GM18505 (cell line): ENCODE measurements around the gene MAPKAPK2.

Source experiments
- ATAC-seq: cut with Tn5 transposase; IDR thresholded peaks from one replicate; pipeline ENCODE4 v1.9.1; 2021; ENCODE audit not compliant: unreplicated experiment
- POLR2A ChIP-seq: IDR thresholded peaks from 4 replicates; pipeline ENCODE4 v1.6.1; 2011; ENCODE audit warnings: borderline replicate concordance; ENCODE audit not compliant: insufficient read depth, insufficient read length; ENCODE audit errors: extremely low read depth

MAPKAPK2 gene

GRCh38 chr1:206664740-206665139 lies 20.0 kb upstream of the MAPKAPK2 start:
- no peak for ATAC-seq
- TF ChIP-seq POLR2A = no peak

- no peak for ATAC-seq
- TF ChIP-seq POLR2A = no peak
These were observed 18.6 kb upstream of the MAPKAPK2 start for GRCh38 chr1:206666031-206666561.

- no peak for ATAC-seq
These were observed 17.6 kb upstream of the MAPKAPK2 start for GRCh38 chr1:206666954-206667665.

GRCh38 chr1:206668351-206668750 lies 16.4 kb upstream of the MAPKAPK2 start:
- no peak for ATAC-seq
- no peak for TF ChIP-seq POLR2A

More at GRCh38 chr1:206666954-206667665, 17.6 kb upstream of the MAPKAPK2 start:
- TF ChIP-seq POLR2A = no peak

- ATAC-seq = no peak
- TF ChIP-seq POLR2A = no peak
These were observed 15.8 kb upstream of the MAPKAPK2 start for GRCh38 chr1:206668874-206669410.

- ATAC-seq = no peak
- no peak for TF ChIP-seq POLR2A
These were observed 12.6 kb upstream of the MAPKAPK2 start for GRCh38 chr1:206672011-206672688.

GRCh38 chr1:206672844-206673758 lies 11.6 kb upstream of the MAPKAPK2 start:
- TF ChIP-seq POLR2A = no peak

GRCh38 chr1:206674236-206674635 lies 10.5 kb upstream of the MAPKAPK2 start:
- ATAC-seq = no peak
- no peak for TF ChIP-seq POLR2A

More at GRCh38 chr1:206672844-206673758, 11.6 kb upstream of the MAPKAPK2 start:
- ATAC-seq = no peak

- TF ChIP-seq POLR2A = no peak
- no peak for ATAC-seq
These were observed 9.9 kb upstream of the MAPKAPK2 start for GRCh38 chr1:206674745-206675175.

GRCh38 chr1:206676499-206676898 lies 8.2 kb upstream of the MAPKAPK2 start:
- ATAC-seq = no peak

GRCh38 chr1:206678490-206678889 lies 6.2 kb upstream of the MAPKAPK2 start:
- no peak for TF ChIP-seq POLR2A
- ATAC-seq = no peak

More at GRCh38 chr1:206676499-206676898, 8.2 kb upstream of the MAPKAPK2 start:
- TF ChIP-seq POLR2A = no peak

- ATAC-seq = peak; percentile 64
- no peak for TF ChIP-seq POLR2A
These were observed 4.9 kb upstream of the MAPKAPK2 start for GRCh38 chr1:206679738-206680211.

GRCh38 chr1:206680279-206680678 lies 4.4 kb upstream of the MAPKAPK2 start:
- no peak for TF ChIP-seq POLR2A
- no peak for ATAC-seq

GRCh38 chr1:206681359-206681758 lies 3.3 kb upstream of the MAPKAPK2 start:
- TF ChIP-seq POLR2A = no peak

More at GRCh38 chr1:206681359-206681758, 3.3 kb upstream of the MAPKAPK2 start:
- no peak for ATAC-seq
